Endothelial cell of umbilical vein (primary cell): ENCODE results near the gene CENPU. TPM values are rescaled to one million over a fixed set of nuclear protein-coding genes. Genes with fewer than 3 reads are reported as not detected.
A peak's percentile ranks its signal among the peaks of the same experiment; 100 is the strongest.

Experiments used
- Bru-seq: library from RNA; stranded (reverse); fragments of 400-500 nt; gene quantifications from one replicate; lab custom pipeline; 2021; lab: Mats Ljungman, UMichigan
- BruChase-seq, 2 experiments: library from RNA; stranded (reverse); fragments of 400-500 nt; gene quantifications; one replicate each; lab custom pipeline; 2021; lab: Mats Ljungman, UMichigan
- BruUV-seq: library from RNA; stranded (reverse); fragments of 400-500 nt; replicated peaks from 2 replicates; lab custom pipeline; 2021; lab: Mats Ljungman, UMichigan
- CTCF ChIA-PET: fragments of 300-600, 350-600 bp; sonication (Branson Sonifier 250); formaldehyde crosslinking; loops from one replicate; lab custom pipeline; 2021; ENCODE audit warnings: antibody characterized with exemption, inconsistent platforms; lab: Charles Lee
- POLR2A ChIA-PET: fragments of 300-600, 350-600 bp; sonication (Branson Sonifier 250); formaldehyde crosslinking; loops from one replicate; lab custom pipeline; 2021; ENCODE audit warnings: antibody characterized with exemption, inconsistent platforms; lab: Charles Lee
- DNase-seq: peaks from one replicate; pipeline ENCODE4 v3.0.0-alpha.2; 2011; ENCODE audit warnings: low read depth, low spot score
- FAIRE-seq: peaks from 2 replicates; lab custom pipeline; 2011; peaks lifted over from hg19 to GRCh38; lab: Jason Lieb, UNC
- H2AFZ ChIP-seq: 2 replicates; pipeline ENCODE4 v1.6.0; 2012; ENCODE audit warnings: low read depth, low read length, control low read depth, inconsistent platforms
- H3K27ac ChIP-seq: 2 replicates; pipeline ENCODE4 v1.5.1; 2011; ENCODE audit warnings: low read depth, mild to moderate bottlenecking, control low read depth, low read length, moderate library complexity; ENCODE audit not compliant: insufficient read depth
- H3K27me3 ChIP-seq, 2 experiments: 2 replicates each; pipeline versions ENCODE4 v1.6.0 to v1.6.1; 2011; ENCODE audit warnings: low read length in 2 of 2, mixed read lengths in 1 of 2; ENCODE audit not compliant: control insufficient read depth in 2 of 2, insufficient read depth in 2 of 2
- H3K36me3 ChIP-seq, 2 experiments: 2 replicates in 1 of 2; 3 replicates in 1 of 2; pipeline ENCODE4 v1.5.1; 2011; ENCODE audit warnings: low read length in 2 of 2, mild to moderate bottlenecking in 1 of 2, moderate library complexity in 1 of 2; ENCODE audit not compliant: control insufficient read depth in 2 of 2, insufficient read depth in 2 of 2; ENCODE audit errors: extremely low read depth in 1 of 2
- H3K4me1 ChIP-seq: 3 replicates; pipeline ENCODE4 v1.5.1; 2011; ENCODE audit warnings: mild to moderate bottlenecking, low read length; ENCODE audit not compliant: control insufficient read depth, insufficient read depth; ENCODE audit errors: extremely low read depth
- H3K4me2 ChIP-seq: 2 replicates; pipeline ENCODE4 v1.6.1; 2011; ENCODE audit warnings: low read length, control low read depth, mixed read lengths; ENCODE audit not compliant: insufficient read depth
- H3K4me3 ChIP-seq, 3 experiments: fragments of 200-600 bp in 1 of 3; sonication (generic), shearing (Covaris generic) in 1 of 3; replicated peaks in 1 of 3; 2 replicates each; pipeline ENCODE4 v1.5.1; 2011 to 2016; ENCODE audit warnings: control low read depth in 3 of 3, low read length in 3 of 3, mild to moderate bottlenecking in 2 of 3, inconsistent platforms in 1 of 3, low read depth in 1 of 3, moderate library complexity in 1 of 3; ENCODE audit not compliant: insufficient read depth in 1 of 3
- H3K79me2 ChIP-seq: 2 replicates; pipeline ENCODE4 v1.6.0; 2012; ENCODE audit warnings: low read length, inconsistent platforms; ENCODE audit not compliant: control insufficient read depth, insufficient read depth
- H3K9ac ChIP-seq: replicated peaks from 2 replicates; pipeline ENCODE3; 2011; ENCODE audit warnings: low read length, control low read depth; ENCODE audit not compliant: insufficient read depth; ENCODE audit errors: extremely low read depth
- H3K9me1 ChIP-seq: replicated peaks from 3 replicates; pipeline ENCODE4 v1.6.0; 2011; ENCODE audit warnings: mild to moderate bottlenecking, low read length; ENCODE audit not compliant: control insufficient read depth, insufficient read depth; ENCODE audit errors: extremely low read depth
- H3K9me3 ChIP-seq: replicated peaks from 2 replicates; pipeline ENCODE4 v1.5.1; 2012; ENCODE audit warnings: low read length, inconsistent platforms; ENCODE audit not compliant: control insufficient read depth, insufficient read depth
- H4K20me1 ChIP-seq: replicated peaks from 2 replicates; pipeline ENCODE3; 2011; ENCODE audit warnings: mild to moderate bottlenecking, low read length; ENCODE audit not compliant: control insufficient read depth, insufficient read depth; ENCODE audit errors: extremely low read depth
- FOS ChIP-seq: IDR thresholded peaks from 2 replicates; pipeline ENCODE4 v1.6.1; 2011; ENCODE audit warnings: mild to moderate bottlenecking, low read length, moderate library complexity, borderline replicate concordance; ENCODE audit not compliant: insufficient read depth
- JUN ChIP-seq: IDR thresholded peaks from 2 replicates; pipeline ENCODE4 v1.6.1; 2011; ENCODE audit warnings: borderline replicate concordance, low read depth; ENCODE audit not compliant: insufficient read length, insufficient read depth
- MYC ChIP-seq: IDR thresholded peaks from one replicate; pipeline ENCODE4 v1.6.1; 2011; ENCODE audit warnings: mild to moderate bottlenecking, low read depth, low read length
- POLR2A ChIP-seq: IDR thresholded peaks from 2 replicates; pipeline ENCODE4 v1.6.1; 2012; ENCODE audit warnings: low read depth, mild to moderate bottlenecking, control low read depth, low read length
- POLR2AphosphoS5 ChIP-seq: IDR thresholded peaks from 2 replicates; pipeline ENCODE4 v1.6.1; 2012; ENCODE audit warnings: low read depth, mild to moderate bottlenecking, control low read depth, low read length, moderate library complexity; ENCODE audit not compliant: insufficient read depth
- dilution Hi-C: fragments of 300-500 bp; cut with MboI; formaldehyde crosslinking; loops from one replicate; pipeline ENCODE4 v1.15.0; 2019; ENCODE audit warnings: low sequenced_read_pairs; ENCODE audit not compliant: extremely low pct_ligation_motif_present
- intact Hi-C: fragments of 100-400 bp; cut with micrococcal nuclease; formaldehyde crosslinking; loops from one replicate; pipeline ENCODE4 v1.10.0; 2022
- long read RNA-seq: library from polyadenylated mRNA; stranded (forward); transcript quantifications from one replicate; pipeline ENCODE4 v2.0.0, GENCODE V29; 2021
- polyA minus RNA-seq, 3 experiments: library from RNA; depleted of rRNA, polyadenylated mRNA; stranded (reverse); fragments of >200 nt; gene quantifications; 1 replicate in 1 of 3; 2 replicates in 2 of 3; pipeline ENCODE4 v1.2.3, GENCODE V29; 2011
- polyA plus RNA-seq, 4 experiments: library from polyadenylated mRNA; depleted of rRNA in 3 of 4; stranded (reverse) in 3 of 4; unstranded in 1 of 4; fragments of >200 nt; gene quantifications; 2 replicates each; pipeline versions ENCODE4 v1.2.1 to v1.2.3, GENCODE V29; 2011 to 2012; ENCODE audit warnings: missing spikeins in 1 of 4
- total RNA-seq: library from RNA; stranded (reverse); gene quantifications from 2 replicates; pipeline ENCODE4 v1.2.3, GENCODE V29; 2021
- TF ChIP-seq, protein P1 (sequence below): IDR thresholded peaks from 2 replicates; pipeline ENCODE4 v1.6.1; 2011; ENCODE audit not compliant: insufficient read depth, insufficient read length
- TF ChIP-seq, protein P2 (sequence below), 2 donors: IDR thresholded peaks; 1 replicate in 1 of 2; 2 replicates in 1 of 2; pipeline ENCODE4 v1.5.1; 2011; ENCODE audit warnings: low read length in 2 of 2, mild to moderate bottlenecking in 2 of 2, moderate library complexity in 2 of 2, control low read depth in 1 of 2, inconsistent platforms in 1 of 2, low read depth in 1 of 2; ENCODE audit not compliant: insufficient read depth in 1 of 2; ENCODE audit errors: extremely low read depth in 1 of 2

The CENPU gene, protein sequence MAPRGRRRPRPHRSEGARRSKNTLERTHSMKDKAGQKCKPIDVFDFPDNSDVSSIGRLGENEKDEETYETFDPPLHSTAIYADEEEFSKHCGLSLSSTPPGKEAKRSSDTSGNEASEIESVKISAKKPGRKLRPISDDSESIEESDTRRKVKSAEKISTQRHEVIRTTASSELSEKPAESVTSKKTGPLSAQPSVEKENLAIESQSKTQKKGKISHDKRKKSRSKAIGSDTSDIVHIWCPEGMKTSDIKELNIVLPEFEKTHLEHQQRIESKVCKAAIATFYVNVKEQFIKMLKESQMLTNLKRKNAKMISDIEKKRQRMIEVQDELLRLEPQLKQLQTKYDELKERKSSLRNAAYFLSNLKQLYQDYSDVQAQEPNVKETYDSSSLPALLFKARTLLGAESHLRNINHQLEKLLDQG
- total RNA-seq (35.6 and 37.9 TPM in 2 replicates), polyA plus RNA-seq (5.2 and 7.0 TPM in 2 replicates), polyA minus RNA-seq (3.8 TPM in 2 replicates), Bru-seq, nascent RNA (percentile 88 among the genes with signal in this experiment), BruChase-seq, experiment 1, labeled RNA remaining after a 6-hour chase (percentile 64 among the genes with signal in this experiment), BruChase-seq, experiment 2, labeled RNA remaining after a 2-hour chase (percentile 71 among the genes with signal in this experiment)
- 18.1 and 19.5 TPM in 2 replicates for polyA plus RNA-seq (2011; cell fraction: cytosol; rRNA removed)
- polyA plus RNA-seq (2011; cell fraction: nucleus; rRNA removed), result 22.5 and 36.5 TPM in 2 replicates
- 9.1 and 22.3 TPM in 2 replicates for polyA plus RNA-seq (2012)
- polyA minus RNA-seq (2011; cell fraction: cytosol; rRNA and poly(A)+ RNA removed), result 11.8 TPM
- polyA minus RNA-seq (2011; cell fraction: nucleus; rRNA and poly(A)+ RNA removed), result 14.0 and 23.4 TPM in 2 replicates
- long read RNA-seq, transcript CENPU-201 (13 exons, 1,998 nt), result major isoform, 116 of 136 reads
- long read RNA-seq, partial matches to known transcripts, result 3 of 136 reads
- long read RNA-seq, other reads (novel, unspliced or antisense), result 13 of 136 reads

DNA sequence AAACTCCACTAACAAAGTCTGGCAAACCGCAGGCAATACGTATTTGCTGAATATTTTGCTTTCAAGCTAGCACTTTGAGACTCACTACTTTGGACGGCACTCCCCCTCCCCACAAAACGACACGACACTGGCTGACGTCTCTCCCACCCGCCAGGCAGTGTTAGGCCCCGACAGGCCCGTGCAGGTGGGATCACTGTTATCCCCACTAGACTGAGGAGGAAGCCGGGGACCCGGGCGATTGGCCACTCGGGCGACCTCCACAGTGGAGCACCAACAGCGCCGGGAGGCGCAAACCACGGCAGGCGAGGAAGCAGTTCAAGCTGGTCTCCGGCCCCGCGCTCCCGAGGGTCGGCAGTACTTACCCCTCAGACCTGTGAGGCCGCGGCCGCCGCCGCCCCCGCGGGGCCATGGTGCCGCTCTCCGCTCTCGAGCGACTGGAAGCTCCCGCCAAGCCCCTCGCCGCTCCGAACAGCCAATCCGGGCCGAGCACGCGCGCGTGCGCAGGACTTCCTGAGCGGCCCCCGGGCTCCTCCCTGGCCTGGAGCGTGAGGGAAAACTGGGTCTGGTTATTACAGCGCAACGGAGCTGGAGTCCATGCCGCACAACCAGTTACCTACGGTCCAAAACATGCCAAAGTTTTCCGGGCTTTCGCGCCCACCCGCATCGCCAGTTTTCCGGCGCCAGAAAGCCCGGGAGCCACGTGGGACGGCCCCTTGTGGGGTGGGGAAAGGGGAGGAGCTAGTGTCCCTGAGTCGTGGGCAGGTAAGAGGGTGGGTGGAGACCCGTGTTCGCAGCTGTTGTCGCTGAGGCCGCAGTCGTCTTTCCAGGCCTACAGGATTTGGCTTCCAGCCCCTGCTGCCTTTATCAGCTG, at the start of gene CENPU:
Gene CENPU (minus strand): TSS at position 443 of the 871 bp plus-strand sequence. CDS start 34 bp downstream, at position 409.
- TF ChIP-seq POLR2AphosphoS5, result peak; percentile 69
- no peak for TF ChIP-seq FOS
- no peak for TF ChIP-seq JUN
- TF ChIP-seq, protein P1, sequence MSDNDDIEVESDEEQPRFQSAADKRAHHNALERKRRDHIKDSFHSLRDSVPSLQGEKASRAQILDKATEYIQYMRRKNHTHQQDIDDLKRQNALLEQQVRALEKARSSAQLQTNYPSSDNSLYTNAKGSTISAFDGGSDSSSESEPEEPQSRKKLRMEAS, result peak; percentile 83
- TF ChIP-seq, protein P2, sequence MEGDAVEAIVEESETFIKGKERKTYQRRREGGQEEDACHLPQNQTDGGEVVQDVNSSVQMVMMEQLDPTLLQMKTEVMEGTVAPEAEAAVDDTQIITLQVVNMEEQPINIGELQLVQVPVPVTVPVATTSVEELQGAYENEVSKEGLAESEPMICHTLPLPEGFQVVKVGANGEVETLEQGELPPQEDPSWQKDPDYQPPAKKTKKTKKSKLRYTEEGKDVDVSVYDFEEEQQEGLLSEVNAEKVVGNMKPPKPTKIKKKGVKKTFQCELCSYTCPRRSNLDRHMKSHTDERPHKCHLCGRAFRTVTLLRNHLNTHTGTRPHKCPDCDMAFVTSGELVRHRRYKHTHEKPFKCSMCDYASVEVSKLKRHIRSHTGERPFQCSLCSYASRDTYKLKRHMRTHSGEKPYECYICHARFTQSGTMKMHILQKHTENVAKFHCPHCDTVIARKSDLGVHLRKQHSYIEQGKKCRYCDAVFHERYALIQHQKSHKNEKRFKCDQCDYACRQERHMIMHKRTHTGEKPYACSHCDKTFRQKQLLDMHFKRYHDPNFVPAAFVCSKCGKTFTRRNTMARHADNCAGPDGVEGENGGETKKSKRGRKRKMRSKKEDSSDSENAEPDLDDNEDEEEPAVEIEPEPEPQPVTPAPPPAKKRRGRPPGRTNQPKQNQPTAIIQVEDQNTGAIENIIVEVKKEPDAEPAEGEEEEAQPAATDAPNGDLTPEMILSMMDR (IDR thresholded peaks at IDR 0.05; ENCODE audit: extremely low read depth in 1 of 2, insufficient read depth in 1 of 2, low read depth in 1 of 2, low read length in 2 of 2), result no peak
- peak; percentile 68 for TF ChIP-seq POLR2A
- peak; percentile 36 for TF ChIP-seq MYC
- Histone ChIP-seq H3K4me3 (peak within 1 kb of the TSS; percentile 75 to 91 (median 88)), H3K36me3 (no peaks in the 10 kb centered on the region), H3K9me1 (no peaks in the 10 kb centered on the region), H2AFZ (peak within 1 kb of the TSS; percentile 81), H3K27me3 (no peaks in the 10 kb centered on the region), H4K20me1 (no peaks in the 10 kb centered on the region), H3K9me3 (no peaks in the 10 kb centered on the region), H3K4me1 (peaks cover 16% of the 10 kb centered on the region), H3K79me2 (peaks cover 28% of the 10 kb centered on the region), H3K9ac (peak within 1 kb of the TSS; percentile 89), H3K27ac (peak within 1 kb of the TSS; percentile 72), H3K4me2 (peak within 1 kb of the TSS; percentile 65)
- DNase-seq, result peak; percentile 99
- FAIRE-seq, result peak; percentile 84
- intact Hi-C loops (loop anchor here (1.0 to 5.0 kb wide), 9 partner anchors 46 to 470 kb away; partner anchors contain the start of genes ACSL1, CASP3, IRF2 and PRIMPOL), dilution Hi-C loops (no loop called here)
- POLR2A ChIA-PET, result interaction anchor here (1.0 to 2.3 kb wide), 2 partner anchors 12 to 85 kb away, joined by 4 to 17 read pairs; partner anchors contain the start of genes CASP3 and PRIMPOL
- CTCF ChIA-PET, result interaction anchor here (0.6 to 5.7 kb wide), 16 partner anchors 9 to 469 kb away, joined by 3 to 35 read pairs (median 4); partner anchors contain the start of genes CASP3, IRF2 and PRIMPOL
- TSS peak; percentile 85 for BruUV-seq
